ENCODE results near the gene AKT2.

Gene AKT2

GRCh38 chr19:40262422-40262821 is 22.7 kb downstream of the AKT2 start:
- TF ChIP-seq, protein P1, sequence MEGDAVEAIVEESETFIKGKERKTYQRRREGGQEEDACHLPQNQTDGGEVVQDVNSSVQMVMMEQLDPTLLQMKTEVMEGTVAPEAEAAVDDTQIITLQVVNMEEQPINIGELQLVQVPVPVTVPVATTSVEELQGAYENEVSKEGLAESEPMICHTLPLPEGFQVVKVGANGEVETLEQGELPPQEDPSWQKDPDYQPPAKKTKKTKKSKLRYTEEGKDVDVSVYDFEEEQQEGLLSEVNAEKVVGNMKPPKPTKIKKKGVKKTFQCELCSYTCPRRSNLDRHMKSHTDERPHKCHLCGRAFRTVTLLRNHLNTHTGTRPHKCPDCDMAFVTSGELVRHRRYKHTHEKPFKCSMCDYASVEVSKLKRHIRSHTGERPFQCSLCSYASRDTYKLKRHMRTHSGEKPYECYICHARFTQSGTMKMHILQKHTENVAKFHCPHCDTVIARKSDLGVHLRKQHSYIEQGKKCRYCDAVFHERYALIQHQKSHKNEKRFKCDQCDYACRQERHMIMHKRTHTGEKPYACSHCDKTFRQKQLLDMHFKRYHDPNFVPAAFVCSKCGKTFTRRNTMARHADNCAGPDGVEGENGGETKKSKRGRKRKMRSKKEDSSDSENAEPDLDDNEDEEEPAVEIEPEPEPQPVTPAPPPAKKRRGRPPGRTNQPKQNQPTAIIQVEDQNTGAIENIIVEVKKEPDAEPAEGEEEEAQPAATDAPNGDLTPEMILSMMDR (IDR thresholded peaks at IDR 0.05; ENCODE audit: low read depth, low read length, missing control alignments), result no peak
- no peak for DNase-seq (ENCODE audit: low read depth)
- H3K4me3 ChIP-seq (ENCODE audit: low read depth, low read length), result no peak overlapping the region

DNA sequence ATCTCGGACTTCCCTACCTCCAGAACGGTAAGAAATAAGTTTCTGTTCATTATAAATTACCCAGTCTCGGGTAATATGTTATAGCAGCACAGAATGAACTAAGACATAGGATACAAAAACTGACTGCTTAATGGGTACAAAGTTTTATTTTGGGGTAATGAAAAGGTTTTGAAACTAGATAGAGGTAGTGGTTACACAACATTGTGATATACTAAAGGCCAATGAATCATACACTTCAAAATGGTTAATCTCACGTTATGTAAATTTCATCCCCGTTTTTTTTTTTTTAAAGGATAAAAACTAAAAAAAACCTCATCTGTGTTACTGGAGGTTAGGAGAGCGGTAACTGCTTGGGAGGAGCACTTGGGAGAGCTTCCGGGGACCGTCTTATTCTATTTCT is 23.5 kb downstream of the AKT2 start:
- TF ChIP-seq, protein P1 (IDR thresholded peaks at IDR 0.05; ENCODE audit: low read depth, low read length, missing control alignments), result no peak
- DNase-seq (ENCODE audit: low read depth), result no peak
- no peak overlapping the region for H3K4me3 ChIP-seq (ENCODE audit: low read depth, low read length)

GRCh38 chr19:40257096-40257517 is 28.0 kb downstream of the AKT2 start:
- no peak for DNase-seq (ENCODE audit: low read depth)
- TF ChIP-seq, protein P1 (IDR thresholded peaks at IDR 0.05; ENCODE audit: low read depth, low read length, missing control alignments), result no peak
- H3K4me3 ChIP-seq (ENCODE audit: low read depth, low read length), result no peak overlapping the region

DNA sequence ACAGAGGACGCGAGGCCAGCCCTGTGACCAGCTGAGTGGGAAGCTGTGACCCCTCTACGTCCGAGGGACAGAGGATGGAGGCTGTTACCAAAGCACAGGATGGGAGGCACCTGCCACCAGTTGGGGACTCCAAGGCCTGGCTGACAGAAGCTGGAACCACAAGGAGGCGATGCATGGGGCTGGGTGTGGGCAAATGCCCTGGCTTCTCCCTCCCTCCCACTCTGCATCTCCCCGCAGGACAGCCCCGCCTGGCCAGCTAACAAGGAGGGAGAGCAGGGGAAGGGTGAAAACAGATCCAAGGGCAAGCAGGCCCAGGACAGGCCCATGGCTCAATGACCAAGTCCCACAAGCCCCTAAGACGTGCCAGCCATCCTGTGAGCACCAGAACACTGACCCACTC is 28.6 kb downstream of the AKT2 start:
- no peak for DNase-seq (ENCODE audit: low read depth)
- no peak overlapping the region for H3K4me3 ChIP-seq (ENCODE audit: low read depth, low read length)
- TF ChIP-seq, protein P1 (IDR thresholded peaks at IDR 0.05; ENCODE audit: low read depth, low read length, missing control alignments), result no peak

GRCh38 chr19:40255619-40256166 is 29.5 kb downstream of the AKT2 start:
- DNase-seq (ENCODE audit: low read depth), result no peak
- TF ChIP-seq, protein P1 (IDR thresholded peaks at IDR 0.05; ENCODE audit: low read depth, low read length, missing control alignments), result no peak
- H3K4me3 ChIP-seq (ENCODE audit: low read depth, low read length), result no peak overlapping the region

GRCh38 chr19:40254714-40255418 is 30.3 kb downstream of the AKT2 start:
- no peak for DNase-seq (ENCODE audit: low read depth)
- no peak overlapping the region for H3K4me3 ChIP-seq (ENCODE audit: low read depth, low read length)
- TF ChIP-seq, protein P1 (IDR thresholded peaks at IDR 0.05; ENCODE audit: low read depth, low read length, missing control alignments), result no peak

DNA sequence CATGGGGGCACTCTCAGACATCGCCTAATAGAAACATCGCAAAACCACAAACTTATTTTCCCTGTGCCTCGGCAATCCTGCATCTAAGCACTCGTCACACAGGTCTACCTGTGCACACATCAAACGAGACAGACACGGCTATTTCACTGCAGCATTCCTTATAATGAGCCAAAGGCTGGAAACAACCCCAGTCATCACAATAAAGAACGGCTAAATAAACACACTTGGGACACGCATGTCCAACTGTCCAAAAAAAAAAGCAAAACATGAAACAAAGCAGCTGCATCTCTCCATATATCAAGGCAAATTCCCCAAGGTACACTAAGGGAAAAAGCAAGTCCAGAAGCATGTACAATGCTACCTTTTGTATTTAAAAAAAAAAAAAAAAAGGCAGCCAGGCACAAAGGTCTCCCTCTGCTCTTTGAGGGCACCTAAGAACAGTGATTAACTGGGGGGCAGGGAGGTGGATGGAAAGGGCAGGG is 31.5 kb downstream of the AKT2 start:
- TF ChIP-seq, protein P1 (IDR thresholded peaks at IDR 0.05; ENCODE audit: low read depth, low read length, missing control alignments), result no peak
- no peak for DNase-seq (ENCODE audit: low read depth)
- no peak overlapping the region for H3K4me3 ChIP-seq (ENCODE audit: low read depth, low read length)
